Transverse colon (tissue), 4 donors: ENCODE data around the gene SRMS.

Source experiments
- CTCF ChIP-seq, 5 experiments: fragments of 200-600 bp in 3 of 5; fragments of 450-650 bp in 2 of 5; sonication (generic) in 3 of 5; IDR thresholded peaks; 1 replicate in 2 of 5; 2 replicates in 3 of 5; pipeline ENCODE4 v1.5.1; 2016 to 2017; ENCODE audit warnings: antibody characterized with exemption in 5 of 5, inconsistent platforms in 3 of 5, mild to moderate bottlenecking in 2 of 5, moderate library complexity in 1 of 5
- EP300 ChIP-seq: sonication (generic); formaldehyde crosslinking; IDR thresholded peaks from one replicate; pipeline ENCODE4 v1.6.1; 2017; ENCODE audit warnings: antibody characterized with exemption, low read depth
- POLR2A ChIP-seq: fragments of 450-650 bp; IDR thresholded peaks from one replicate; pipeline ENCODE4 v1.6.1; 2016; ENCODE audit warnings: antibody characterized with exemption, mild to moderate bottlenecking, moderate library complexity
- POLR2AphosphoS5 ChIP-seq, 3 donors: sonication (generic); formaldehyde crosslinking; IDR thresholded peaks; one replicate each; pipeline ENCODE4 v1.6.1; 2016; ENCODE audit warnings: antibody characterized with exemption in 3 of 3

GRCh38 chr20:63495741-63496595, 51.6 kb downstream of the SRMS start:
- TF ChIP-seq CTCF (IDR thresholded peaks at IDR 0.05) (peak; percentile 89 to 99 (median 97)), POLR2A (no peak), POLR2AphosphoS5 (IDR thresholded peaks at IDR 0.05) (no peak), EP300 (no peak)
